NCI-H82 (cell line): Measurements from ENCODE around the gene KLK15.
"Not testable (repeated sequence)": the region's sequence is repeated elsewhere in the genome, so short reads cannot be mapped to it uniquely, and the experiment has no call there.

ENCODE experiments used
- DNase-seq: peaks from one replicate; lab custom pipeline; 2025; lab: John Stamatoyannopoulos, UW

The KLK15 gene

DNA sequence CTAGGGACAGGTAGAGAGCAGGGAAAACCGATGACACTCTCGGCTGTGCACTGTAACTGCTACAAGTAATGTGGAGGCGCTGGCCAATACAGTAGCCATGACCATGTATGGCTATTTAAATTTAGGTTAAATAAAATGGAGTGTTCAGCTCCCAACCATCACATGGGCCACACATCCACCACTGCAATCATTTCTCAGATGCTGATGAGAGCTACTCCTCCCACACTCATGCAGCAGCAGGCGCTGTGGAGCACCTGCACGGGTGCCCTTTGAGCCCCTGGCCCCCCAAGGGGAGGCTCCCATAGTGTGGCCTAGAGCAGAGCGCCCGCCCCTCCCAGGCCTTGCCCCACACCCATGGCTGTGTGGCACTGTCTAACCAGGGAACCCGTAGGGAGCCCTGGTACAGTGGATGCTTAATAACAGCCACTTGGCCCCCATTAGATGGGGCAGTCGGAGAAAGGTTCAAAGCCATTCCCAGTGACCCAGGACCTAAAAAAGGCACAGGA lies 37.2 kb downstream of the KLK15 start:
- DNase-seq: peak; percentile 53

DNA sequence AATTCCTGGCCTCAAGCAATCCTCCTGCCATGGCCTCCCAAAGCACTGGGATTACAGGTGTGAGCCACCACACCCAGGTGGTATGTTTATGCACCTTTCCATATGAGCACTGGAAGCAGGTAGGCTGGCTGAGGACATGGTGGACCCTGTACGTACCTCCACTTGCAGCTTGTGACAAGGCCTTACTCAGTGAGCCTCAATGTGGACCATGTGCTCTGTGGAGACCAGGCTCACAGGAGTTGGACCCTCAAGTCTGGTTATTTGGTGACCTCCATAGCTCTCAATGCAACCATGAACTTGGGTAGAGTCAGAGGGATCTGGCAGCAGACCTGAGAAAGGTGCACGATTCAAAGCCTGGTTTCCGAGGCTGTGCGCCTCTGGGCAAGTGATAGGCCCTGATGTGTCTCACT lies 37.7 kb downstream of the KLK15 start:
- DNase-seq: peak; percentile 42

DNA sequence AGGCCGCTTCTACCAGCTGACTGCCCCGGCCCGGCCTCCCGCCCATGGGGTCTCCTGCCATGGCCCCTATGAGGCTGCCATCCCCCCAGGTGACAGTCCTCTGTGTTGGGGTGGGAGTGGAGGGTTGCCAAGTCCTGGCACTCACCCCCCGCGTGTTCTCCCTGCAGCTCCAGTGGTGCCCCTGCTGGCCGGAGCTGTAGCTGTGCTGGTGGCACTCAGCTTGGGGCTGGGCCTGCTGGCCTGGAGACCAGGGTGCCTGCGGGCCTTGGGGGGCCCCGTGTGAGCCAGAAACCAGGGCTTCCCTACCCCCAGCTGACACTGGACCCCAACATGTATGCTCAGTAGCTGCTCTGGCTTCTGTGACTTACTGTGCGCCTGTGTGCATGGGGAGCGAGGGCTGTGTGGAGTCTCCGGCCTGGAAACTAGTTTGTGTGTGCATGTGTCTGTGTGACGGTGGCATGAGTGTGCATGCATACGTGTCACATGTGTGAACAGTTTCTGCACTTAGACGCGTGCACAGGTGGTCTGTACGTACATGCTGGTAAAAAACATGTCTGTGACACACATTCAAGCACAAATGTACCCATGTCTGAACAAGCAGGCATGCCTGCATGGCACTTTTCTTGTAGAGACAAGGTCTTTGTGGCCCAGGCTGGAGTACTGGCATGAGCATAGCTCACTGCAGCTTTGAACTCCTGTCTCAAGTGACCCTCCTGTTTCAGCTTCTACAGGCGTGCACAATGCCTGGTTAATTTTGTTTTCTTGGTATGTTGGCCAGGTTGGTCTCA lies 38.3 kb downstream of the KLK15 start:
- DNase-seq: peak; percentile 75

GRCh38 chr19:50794074-50794875 lies 39.1 kb downstream of the KLK15 start:
- DNase-seq: peak; percentile 84

DNA sequence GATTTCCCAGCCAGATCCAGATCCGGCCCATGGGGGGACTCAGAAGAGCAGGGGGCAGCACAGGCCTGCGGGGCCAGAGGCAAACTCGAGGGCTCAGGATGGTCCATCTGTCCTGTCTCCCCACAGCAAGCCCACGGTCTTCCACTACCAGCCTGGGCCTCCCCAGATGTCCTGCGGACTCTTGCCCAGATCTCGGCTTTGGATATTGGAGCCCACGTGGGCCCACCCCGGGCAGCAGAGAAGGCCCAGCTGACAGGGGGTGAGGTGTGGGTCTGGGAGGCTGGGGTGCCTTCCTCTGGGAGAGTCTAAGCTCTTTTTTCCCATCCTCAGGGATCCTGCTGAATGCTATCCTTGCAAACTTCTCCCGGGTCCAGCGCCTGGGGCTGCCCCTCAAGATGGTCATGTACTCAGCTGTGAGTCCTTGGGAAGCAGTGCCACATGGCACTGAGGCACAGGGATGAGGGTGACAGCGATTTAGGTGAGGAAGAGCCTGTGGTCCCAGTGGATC lies 39.8 kb downstream of the KLK15 start:
- peak; percentile 60 for DNase-seq

DNA sequence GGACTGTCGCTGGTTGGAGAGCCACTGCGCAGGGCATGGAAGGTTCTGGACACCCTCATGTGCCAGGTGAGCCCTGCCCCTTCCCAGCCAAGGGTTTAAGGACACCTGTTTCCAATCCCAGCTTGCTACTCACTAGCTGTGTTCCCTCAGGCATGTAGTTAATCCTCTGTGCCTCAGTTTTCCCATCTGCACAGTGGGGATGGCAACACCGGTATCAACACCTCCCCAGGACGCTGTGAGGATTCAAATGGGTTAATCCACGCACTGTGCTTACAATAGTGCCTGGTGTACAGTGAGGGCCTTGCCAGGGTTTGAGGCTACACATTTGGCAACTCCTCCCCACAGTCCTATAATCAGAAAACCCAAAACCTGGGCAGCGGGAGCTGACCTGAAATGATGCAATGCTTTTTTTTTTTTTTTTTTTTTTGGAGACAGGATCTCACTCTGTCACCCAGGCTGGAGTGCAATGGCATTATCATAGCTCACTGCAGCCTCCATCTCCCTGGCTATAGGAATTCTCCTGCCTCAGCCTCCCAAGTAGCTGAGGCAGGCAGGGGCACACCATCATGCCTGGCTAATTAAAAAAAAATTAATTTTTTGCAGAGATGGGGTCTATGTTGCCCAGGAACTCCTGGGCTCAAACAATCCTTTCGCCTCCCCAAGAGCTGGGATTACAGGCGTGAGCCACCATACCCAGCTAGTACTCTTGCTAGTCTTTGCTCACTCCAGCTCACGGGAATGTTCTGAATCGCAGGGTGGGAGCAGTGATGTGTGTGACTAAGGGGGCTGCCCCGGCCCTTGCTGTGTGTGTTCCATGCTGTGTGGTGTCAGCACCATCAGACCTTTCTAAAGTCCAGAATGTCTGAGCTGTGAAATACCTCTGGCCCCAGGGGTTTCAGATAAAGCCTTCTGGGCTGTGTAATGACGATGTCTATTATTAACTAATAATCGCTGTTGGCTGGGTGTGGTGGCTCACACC lies 40.8 kb downstream of the KLK15 start:
- peak; percentile 22 for DNase-seq

- DNase-seq: no peak
Observed at GRCh38 chr19:50791594-50792271, 41.6 kb downstream of the KLK15 start.

DNA sequence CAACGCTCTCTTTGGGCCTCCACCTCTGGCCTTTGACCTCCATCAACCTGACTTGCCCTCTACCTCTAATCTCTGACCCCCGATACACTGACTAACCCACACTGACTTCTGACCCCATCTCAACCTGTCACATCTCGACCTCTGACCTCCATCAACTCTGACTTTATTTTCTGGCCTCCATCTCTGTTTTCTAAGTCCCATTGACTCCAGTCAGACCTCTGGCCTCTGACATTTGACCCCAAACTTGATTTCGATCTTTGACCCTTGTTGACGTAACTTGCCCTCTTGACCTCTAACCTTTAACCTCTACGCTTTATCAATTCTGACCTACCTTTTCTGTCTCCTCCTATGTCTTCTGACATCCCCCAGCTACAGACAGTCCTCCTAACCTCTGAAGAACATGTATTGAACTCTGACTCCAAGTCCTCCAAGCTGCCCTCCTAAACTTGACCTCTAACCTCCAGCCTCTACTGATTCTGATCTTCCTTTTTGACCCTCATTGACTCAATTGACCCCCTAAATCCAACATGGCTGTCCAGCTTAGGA lies 42.4 kb downstream of the KLK15 start:
- DNase-seq: no peak

- no peak for DNase-seq
Observed at GRCh38 chr19:50790396-50790795, 43.0 kb downstream of the KLK15 start, which contains the start of gene ACP4. TSS of gene ACP4 (plus strand) at chr19:50790415. CDS start at chr19:50790415, 0 bp downstream.

DNA sequence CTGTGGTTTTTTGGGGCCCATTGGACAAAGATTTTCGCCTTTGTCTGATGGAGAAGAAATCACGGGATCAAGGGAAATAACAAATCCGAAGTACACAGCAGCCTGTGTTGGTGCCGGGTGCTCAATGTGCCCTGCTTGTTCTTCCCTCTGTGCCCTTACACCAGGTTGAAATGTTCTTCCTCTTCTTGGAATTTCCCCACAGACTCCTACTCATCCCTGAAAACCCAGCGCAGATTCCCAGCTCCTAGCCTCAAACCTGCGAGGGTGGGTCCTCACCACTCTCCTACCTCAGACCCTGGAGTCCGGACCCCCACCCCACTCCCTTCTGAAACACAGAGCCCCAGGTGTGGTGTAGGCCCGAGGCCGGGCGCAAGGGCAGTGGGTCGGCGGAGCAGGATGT lies 48.0 kb downstream of the KLK15 start:
- no peak for DNase-seq

DNA sequence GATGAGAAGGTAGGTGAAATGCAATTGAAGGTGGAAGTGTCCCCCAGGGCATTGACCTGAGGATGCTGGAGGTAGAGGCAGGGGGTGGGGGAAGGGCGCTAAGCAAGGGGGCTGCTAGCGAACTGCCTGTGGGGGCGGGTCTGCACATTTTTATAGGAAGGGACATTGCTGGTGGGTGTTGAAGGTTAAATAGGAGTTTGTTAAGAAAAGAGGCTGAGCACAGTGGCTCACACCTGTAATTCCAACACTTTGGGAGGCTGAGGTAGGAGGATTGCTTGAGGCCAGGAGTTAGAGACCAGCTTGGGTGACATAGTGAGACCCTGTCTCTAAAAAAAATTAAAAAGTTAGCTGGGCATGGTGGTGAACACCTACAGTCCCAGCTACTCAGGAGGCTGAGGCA lies 48.7 kb downstream of the KLK15 start:
- no peak for DNase-seq

DNA sequence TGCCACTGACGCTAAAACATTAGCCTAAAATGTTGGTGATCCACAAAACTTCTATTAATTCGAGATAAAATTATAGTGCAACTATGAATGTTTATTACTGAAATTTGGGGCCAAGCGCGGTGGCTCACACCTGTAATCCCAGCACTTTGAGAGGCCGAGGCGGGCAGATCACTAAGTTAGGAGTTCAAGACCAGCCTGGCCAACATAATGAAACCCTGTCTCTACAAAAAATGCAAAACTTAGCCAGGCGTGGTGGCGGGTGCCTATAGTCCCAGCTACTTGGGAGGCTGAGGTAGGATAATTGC lies 49.6 kb downstream of the KLK15 start:
- DNase-seq: not testable (repeated sequence)

DNA sequence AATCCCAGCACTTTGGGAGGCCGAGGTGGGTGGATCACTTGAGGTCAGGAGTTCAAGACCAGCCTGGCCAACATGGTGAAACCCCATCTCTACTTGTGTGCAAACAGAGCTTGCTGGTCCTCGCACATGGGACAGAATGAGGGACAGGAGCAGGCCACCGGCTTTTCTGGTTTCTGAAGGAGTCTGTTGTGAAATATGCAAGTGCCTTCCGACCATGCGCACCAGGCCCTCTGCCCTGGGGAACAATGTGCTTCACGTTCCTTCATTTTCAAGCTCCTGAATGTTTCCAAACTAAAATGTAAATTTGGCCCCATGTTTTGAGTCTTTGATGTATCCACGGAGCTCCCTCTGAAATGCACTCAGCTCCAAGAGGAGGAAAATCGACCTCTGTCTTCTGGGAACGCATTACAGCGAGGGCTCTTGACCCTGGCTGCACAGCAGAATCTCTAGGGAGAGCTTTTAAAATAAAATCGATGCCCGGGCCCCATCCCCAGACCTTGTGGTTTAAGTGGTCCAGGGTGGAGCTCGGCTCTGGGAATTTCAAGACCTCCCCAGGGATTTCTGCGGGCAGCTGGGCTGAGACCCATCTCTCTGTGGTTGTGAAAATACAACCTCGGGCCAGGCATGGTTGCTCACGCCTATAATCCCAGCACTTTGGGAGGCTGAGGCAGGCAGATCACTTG lies 52.5 kb downstream of the KLK15 start:
- no peak for DNase-seq

GRCh38 chr19:50779504-50780457 lies 53.6 kb downstream of the KLK15 start:
- no peak for DNase-seq

GRCh38 chr19:50778906-50779430 lies 54.4 kb downstream of the KLK15 start:
- no peak for DNase-seq

DNA sequence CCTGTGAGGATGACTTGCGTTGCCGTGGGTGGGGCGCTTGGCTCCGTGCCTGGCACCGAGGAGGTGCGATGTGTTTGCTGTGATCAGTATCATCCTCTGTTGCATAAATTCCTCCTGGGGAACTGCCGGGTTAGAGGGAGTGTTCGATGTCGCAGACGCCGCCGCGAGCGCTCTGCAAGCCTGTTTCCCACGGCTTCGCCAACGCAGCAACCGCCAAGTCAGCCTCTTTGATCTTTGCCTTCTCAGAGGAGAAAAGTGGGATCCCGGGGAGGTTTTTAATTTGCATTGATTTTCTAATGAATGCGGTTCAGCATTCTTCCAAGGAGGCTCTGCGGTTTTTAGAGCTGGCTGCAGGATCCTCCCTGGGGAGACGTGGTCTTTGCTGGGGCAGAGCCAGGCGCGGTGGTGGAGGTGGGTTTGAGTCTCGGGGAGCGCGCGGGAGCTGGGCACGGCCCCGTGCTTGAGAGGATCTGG lies 55.5 kb downstream of the KLK15 start:
- DNase-seq: no peak

GRCh38 chr19:50777261-50777660 lies 56.1 kb downstream of the KLK15 start:
- DNase-seq: no peak

GRCh38 chr19:50776131-50776530 lies 57.2 kb downstream of the KLK15 start:
- DNase-seq: no peak
